H7 (cell line): Measurements from ENCODE around the gene SEC23A. TPM values are rescaled to one million over a fixed set of nuclear protein-coding genes. Genes with fewer than 3 reads are reported as not detected.
"Not testable (repeated sequence)": the region's sequence is repeated elsewhere in the genome, so short reads cannot be mapped to it uniquely, and the experiment has no call there.

Experiments used
- DNase-seq: peaks from one replicate; pipeline ENCODE4 v3.0.0; 2012
- H3K27me3 ChIP-seq: 2 replicates; pipeline ENCODE4 v1.6.0; 2011; ENCODE audit warnings: mild to moderate bottlenecking, low read length; ENCODE audit not compliant: control insufficient read depth, insufficient read depth
- H3K36me3 ChIP-seq: replicated peaks from 2 replicates; pipeline ENCODE4 v1.5.1; 2011; ENCODE audit warnings: low read length; ENCODE audit not compliant: control insufficient read depth, insufficient read depth
- H3K4me3 ChIP-seq: 2 replicates; pipeline ENCODE4 v1.5.1; 2011; ENCODE audit warnings: low read depth, mild to moderate bottlenecking, control low read depth, low read length, moderate library complexity; ENCODE audit not compliant: insufficient read depth
- total RNA-seq: library from RNA; depleted of rRNA; stranded (reverse); fragments of >200 nt; shearing (Covaris generic); gene quantifications from 2 replicates; pipeline ENCODE4 v1.2.3, GENCODE V29; 2014

The SEC23A gene
- total RNA-seq, 1 experiment from 2014 or later = 105 TPM

- DNase-seq = no peak
- no peak overlapping the region for H3K4me3 ChIP-seq
- no peaks in the 10 kb centered on the region for H3K27me3 ChIP-seq
- H3K36me3 ChIP-seq = peaks cover 3% of the 10 kb centered on the region
Observed at GRCh38 chr14:39028620-39029019, 74.4 kb downstream of the SEC23A start.

DNA sequence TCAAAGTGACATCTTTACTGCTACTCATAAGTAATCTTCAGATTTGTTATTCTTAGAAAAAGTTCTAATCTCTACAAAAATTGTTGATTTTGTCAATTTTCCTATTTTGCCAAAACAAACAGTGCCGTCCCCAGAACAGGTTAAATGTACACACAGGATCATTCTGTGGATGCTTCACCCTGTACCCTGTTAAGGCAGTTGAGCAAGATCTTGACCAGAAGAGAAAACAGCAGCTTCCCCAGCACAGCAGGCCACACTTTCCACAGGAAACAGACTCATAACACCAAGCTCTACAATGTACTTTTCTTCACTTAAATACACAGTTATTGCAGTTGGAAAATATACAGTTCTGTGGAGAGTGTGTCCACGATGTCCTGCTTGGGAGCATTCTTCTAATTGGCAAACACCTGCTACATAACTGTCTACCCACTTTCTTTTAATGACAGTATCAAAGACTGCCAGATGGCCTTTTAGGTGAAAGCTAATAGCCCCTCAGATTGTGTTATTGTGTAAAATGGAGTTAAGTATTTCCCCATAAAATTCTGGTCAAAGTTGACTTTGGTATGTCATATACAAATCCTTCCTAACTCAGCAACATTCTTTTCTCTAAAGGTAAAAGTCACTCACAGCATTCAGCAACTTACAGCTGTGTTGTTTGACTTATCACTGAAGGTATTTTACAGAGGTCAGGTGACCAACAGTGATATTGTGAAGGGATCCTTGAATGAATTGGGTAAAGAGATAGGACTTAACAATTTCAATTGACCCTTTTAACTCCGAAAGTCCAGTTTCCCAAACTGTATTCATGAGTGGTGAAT, 77.0 kb downstream of the SEC23A start:
- Histone ChIP-seq H3K27me3 (no peaks in the 10 kb centered on the region), H3K4me3 (no peak overlapping the region), H3K36me3 (peaks cover 2% of the 10 kb centered on the region)
- no peak for DNase-seq

DNA sequence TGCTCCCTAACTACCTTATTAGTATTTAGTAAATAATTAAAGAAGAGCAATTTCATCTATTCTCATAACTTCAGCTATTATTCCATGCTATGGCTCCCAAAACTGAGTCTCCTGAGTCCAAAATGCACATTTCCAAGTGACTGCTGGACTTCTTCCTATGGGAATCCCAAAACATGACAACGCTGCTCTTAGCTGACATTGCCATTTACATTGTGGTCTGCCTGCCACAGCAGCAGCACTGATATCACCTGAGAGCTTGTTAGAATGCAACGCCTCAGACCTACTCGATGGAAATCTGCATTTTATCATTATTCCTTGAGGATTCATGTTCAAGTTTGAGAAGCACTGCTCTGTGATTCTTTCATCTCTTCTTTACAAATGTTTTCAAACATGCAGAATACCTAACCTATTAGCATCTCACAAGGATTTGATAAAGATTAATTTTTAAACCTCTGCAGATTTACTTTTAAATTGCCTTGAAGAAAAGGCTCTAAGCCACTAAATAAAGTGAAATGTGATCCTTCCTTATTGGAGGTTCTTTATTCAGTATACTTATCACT, 77.7 kb downstream of the SEC23A start:
- H3K36me3 ChIP-seq = no peaks in the 10 kb centered on the region; the same call in none of the 2 replicates
- H3K27me3 ChIP-seq = no peaks in the 10 kb centered on the region
- H3K4me3 ChIP-seq = no peak overlapping the region
- DNase-seq = no peak

DNA sequence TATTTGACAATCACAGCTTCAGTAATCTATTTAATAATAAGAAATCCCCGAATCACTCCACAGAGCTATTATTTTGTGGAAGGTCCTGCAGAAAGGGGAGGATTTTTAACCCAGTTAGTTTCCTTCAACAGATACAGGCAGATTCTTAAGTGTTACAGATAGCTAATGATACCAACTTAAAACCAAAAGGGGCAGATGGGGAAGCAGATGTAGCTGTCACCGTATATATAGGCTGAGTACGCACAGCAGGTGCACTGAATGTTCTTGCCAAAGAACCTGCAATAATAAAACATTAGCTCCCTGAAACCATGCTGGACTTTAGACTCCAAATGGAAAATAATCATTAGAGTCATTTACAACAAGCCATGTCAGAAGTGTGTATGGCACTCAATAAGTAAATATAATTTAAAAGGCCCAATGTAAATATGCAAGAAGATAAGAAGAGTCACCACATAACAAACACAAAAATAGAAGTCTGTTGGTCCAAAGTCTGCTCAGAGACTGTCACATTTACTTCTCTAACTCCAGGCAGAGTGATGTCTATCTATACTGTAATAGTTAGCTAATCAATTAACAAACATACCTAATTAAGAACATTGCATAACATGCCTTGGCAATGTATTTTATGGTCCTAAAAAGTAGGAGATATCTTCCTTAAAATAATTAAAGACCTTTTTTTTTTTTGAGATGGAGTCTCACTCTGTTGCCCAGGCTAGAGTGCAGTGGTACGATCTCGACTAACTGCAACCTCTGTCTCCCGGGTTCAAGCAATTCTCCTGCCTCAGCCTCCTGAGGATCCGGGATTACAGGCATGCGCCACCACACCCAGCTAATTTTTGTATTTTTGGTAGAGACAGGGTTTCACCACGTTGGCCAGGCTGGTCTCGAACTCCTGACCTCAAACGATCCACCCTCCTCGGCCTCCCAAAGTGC, 78.8 kb downstream of the SEC23A start:
- no peak for DNase-seq
- no peaks in the 10 kb centered on the region for H3K36me3 ChIP-seq
- H3K27me3 ChIP-seq = no peaks in the 10 kb centered on the region
- no peak overlapping the region for H3K4me3 ChIP-seq

- DNase-seq, H3K36me3 ChIP-seq, H3K27me3 ChIP-seq: not testable (repeated sequence)
- peak overlapping the region; percentile 54 for H3K4me3 ChIP-seq
Observed at GRCh38 chr14:39017096-39018016, 85.7 kb downstream of the SEC23A start.

- Histone ChIP-seq H3K36me3 (no peaks in the 10 kb centered on the region), H3K27me3 (no peaks in the 10 kb centered on the region), H3K4me3 (peak overlapping the region; percentile 54)
- DNase-seq = peak; percentile 31
Observed at GRCh38 chr14:39016733-39017095, 86.3 kb downstream of the SEC23A start.

DNA sequence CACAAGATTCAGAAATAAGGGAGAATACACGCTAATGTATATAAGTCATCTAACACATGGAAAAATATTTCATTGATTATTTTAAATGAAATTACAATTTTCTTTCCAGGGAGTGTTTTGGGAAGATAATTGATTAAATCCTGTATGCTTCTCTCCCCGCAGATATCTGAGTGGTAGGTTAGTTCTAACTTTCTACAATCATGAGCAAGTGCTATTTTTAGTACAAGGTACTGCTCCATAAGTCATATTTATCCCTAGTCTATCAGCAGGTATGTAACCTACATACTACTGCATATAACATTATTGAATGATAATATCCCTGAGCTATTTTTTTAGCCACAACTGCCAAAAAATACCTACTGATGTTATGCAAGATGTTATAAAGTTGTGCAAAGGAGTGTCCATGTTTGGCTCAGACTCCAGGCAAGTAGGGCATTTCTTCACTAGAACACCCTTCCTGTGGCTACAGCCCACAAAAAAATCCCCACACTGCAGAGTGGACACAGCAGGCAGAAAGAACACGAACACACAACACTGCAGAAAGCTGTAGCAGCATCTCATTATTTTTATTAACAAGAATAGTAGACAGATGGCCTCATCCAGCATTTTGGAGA, 87.0 kb downstream of the SEC23A start:
- Histone ChIP-seq H3K4me3 (no peak overlapping the region), H3K36me3 (no peaks in the 10 kb centered on the region), H3K27me3 (no peaks in the 10 kb centered on the region)
- DNase-seq = no peak

- Histone ChIP-seq H3K27me3 (no peaks in the 10 kb centered on the region), H3K36me3 (no peaks in the 10 kb centered on the region), H3K4me3 (no peak overlapping the region)
- DNase-seq = peak; percentile 50
Observed at GRCh38 chr14:39015360-39015961, 87.6 kb downstream of the SEC23A start.

DNA sequence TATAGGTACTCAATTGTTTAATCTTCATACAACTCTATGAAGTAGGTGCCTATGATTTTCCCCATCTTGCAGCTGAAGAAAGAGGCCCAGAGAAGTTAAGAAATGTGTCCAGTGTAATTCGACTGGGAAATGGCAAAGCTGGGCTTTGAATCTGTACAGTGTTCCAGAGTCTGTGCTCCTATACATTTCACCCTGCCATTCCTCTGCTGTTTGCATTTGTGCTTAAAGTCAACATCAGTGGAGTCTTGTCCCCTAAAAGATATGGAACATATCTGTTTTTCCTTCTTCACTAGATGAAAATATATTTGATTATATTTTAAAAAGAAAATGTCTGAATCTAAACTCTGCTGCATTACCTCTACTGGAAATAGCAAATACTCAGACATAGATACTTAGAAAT, 88.6 kb downstream of the SEC23A start:
- H3K27me3 ChIP-seq = no peaks in the 10 kb centered on the region
- H3K4me3 ChIP-seq = no peak overlapping the region
- DNase-seq = no peak
- H3K36me3 ChIP-seq = no peaks in the 10 kb centered on the region

- not testable (repeated sequence) for H3K27me3 ChIP-seq, H3K4me3 ChIP-seq, H3K36me3 ChIP-seq, DNase-seq
Observed at GRCh38 chr14:39008965-39009364, 94.1 kb downstream of the SEC23A start.

DNA sequence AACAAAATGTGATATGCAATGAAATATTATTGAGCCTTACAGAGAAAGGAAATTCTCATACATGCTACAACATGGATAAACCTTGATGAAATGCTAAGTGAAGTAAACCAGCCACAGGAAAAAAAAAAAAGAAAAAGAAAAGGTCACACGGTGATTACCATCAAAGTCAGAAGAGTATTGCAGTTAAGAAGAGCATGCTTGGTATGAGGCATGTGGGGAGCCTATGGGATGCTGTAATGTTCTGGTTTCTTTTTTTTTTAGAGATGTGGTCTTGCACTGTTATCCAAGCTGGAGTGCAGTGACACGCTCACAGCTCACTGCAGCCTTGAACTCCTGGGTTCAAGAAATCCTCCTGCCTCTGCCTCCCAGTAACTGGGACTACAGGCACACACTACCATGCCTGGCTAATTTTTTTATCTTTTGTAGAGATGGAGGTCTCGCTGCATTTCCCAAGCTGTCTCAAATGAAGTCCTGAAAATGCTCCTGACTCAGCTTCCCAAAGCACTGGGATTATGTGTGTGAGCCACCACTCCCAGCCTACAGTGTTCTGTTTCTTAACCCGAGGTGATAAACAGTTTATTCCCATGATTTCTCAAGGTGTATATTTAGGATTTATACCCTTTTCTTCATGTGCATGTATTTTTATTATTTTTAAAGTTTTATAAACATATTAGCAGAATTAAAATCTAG, 96.2 kb downstream of the SEC23A start:
- no peaks in the 10 kb centered on the region for H3K27me3 ChIP-seq
- DNase-seq = no peak

GRCh38 chr14:39005044-39005880, 97.8 kb downstream of the SEC23A start:
- no peaks in the 10 kb centered on the region for H3K27me3 ChIP-seq
- no peak for DNase-seq
- no peak overlapping the region for H3K4me3 ChIP-seq
- H3K36me3 ChIP-seq = no peaks in the 10 kb centered on the region

More for the DNA sequence above, 96.2 kb downstream of the SEC23A start:
- H3K4me3 ChIP-seq = no peak overlapping the region
- no peaks in the 10 kb centered on the region for H3K36me3 ChIP-seq
